GM12801 (cell line): ENCODE results near the gene AGPAT3.

Source experiments
- CTCF ChIP-seq: IDR thresholded peaks from one replicate; pipeline ENCODE4 v1.5.1; 2011; ENCODE audit warnings: control low read depth; ENCODE audit not compliant: insufficient read length; ENCODE audit errors: extremely low read depth

AGPAT3 gene

GRCh38 chr21:43985690-43986251, 120.7 kb downstream of the AGPAT3 start:
- TF ChIP-seq CTCF: no peak

- no peak for TF ChIP-seq CTCF
Observed at GRCh38 chr21:43986544-43987451, 121.8 kb downstream of the AGPAT3 start.

- TF ChIP-seq CTCF: no peak
Observed at GRCh38 chr21:43987509-43987908, 122.5 kb downstream of the AGPAT3 start.

GRCh38 chr21:43988016-43988415, 123.0 kb downstream of the AGPAT3 start:
- no peak for TF ChIP-seq CTCF

GRCh38 chr21:43988506-43989230, 123.6 kb downstream of the AGPAT3 start:
- TF ChIP-seq CTCF: no peak

GRCh38 chr21:43989401-43989800, 124.4 kb downstream of the AGPAT3 start:
- no peak for TF ChIP-seq CTCF

- no peak for TF ChIP-seq CTCF
Observed at GRCh38 chr21:43991447-43991991, 126.5 kb downstream of the AGPAT3 start.
